Astrocyte (in vitro differentiated cells and primary cell): ENCODE measurements around the gene SYVN1.

ENCODE experiments used
- CTCF ChIP-seq: IDR thresholded peaks from 2 replicates; pipeline ENCODE4 v1.5.1; 2011; ENCODE audit warnings: low read depth, mild to moderate bottlenecking, inconsistent platforms, low read length, moderate library complexity; ENCODE audit not compliant: insufficient read depth
- EZH2 ChIP-seq: IDR thresholded peaks from 2 replicates; pipeline ENCODE4 v1.6.1; 2012; ENCODE audit warnings: mild to moderate bottlenecking, low read length, inconsistent platforms; ENCODE audit not compliant: insufficient read depth

DNA sequence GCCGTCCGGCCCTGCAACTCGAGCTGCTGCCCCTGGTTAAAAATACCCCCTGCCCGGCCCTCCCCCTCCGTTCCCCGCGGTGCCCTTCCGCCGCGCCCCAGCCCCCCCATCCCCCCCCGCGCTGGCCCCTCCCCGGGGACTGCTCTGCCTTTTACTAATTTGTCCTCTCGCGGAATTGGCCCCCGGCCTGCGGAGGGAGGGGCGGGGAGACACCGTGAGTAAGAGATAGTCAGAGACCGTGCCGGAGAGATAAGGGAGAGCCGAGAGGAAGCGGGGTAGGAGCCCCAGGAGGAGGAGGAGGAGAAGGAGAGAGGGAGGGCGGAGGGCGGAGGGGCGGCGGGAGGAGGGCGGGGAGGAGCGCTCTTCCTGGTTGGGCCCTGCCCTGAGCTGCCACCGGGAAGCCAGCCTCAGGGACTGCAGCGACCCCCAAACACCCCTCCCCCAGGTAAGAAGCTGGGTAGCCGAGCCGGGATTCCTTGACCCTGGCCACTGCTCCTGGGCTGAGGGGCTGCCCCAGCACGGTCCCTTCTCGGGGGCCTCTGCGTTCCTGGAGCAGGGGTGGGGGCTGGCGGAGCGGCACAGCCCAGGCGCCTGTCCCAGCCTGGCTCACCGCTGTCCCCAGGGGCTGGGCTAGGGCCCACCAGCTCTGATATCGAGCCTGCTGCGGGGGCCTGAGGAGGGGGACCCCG lies 47.4 kb upstream of the SYVN1 start, which contains the start of gene CAPN1:
- TF ChIP-seq CTCF (no peak), EZH2 (no peak)
